Transverse colon (tissue), 4 donors: ENCODE measurements around the gene TNFAIP8L3. TPM values are rescaled to one million over a fixed set of nuclear protein-coding genes. Genes with fewer than 3 reads are reported as not detected.

ENCODE experiments used
- DNase-seq: peaks from one replicate; pipeline ENCODE4 v3.0.0-alpha.2; 2019
- H3K27ac ChIP-seq, 4 donors: fragments of 200-600 bp; sonication (generic); 2 replicates each; pipeline ENCODE4 v1.5.1; 2016 to 2018; ENCODE audit warnings: inconsistent platforms in 4 of 4
- H3K27me3 ChIP-seq: fragments of 200-600 bp; sonication (generic); 2 replicates; pipeline ENCODE4 v1.5.1; 2017; ENCODE audit warnings: inconsistent platforms
- H3K36me3 ChIP-seq, 4 donors: fragments of 200-600 bp; sonication (generic); 2 replicates each; pipeline ENCODE4 v1.5.1; 2017 to 2019; ENCODE audit warnings: inconsistent platforms in 4 of 4
- H3K4me1 ChIP-seq, 4 donors: fragments of 200-600 bp; sonication (generic); 2 replicates each; pipeline ENCODE4 v1.5.1; 2017 to 2020; ENCODE audit warnings: inconsistent platforms in 4 of 4
- H3K4me3 ChIP-seq, 4 donors: fragments of 200-600 bp; sonication (generic); 1 replicate in 1 of 4; 2 replicates in 3 of 4; pipeline versions ENCODE4 v1.5.1 to v1.6.1; 2017 to 2019; ENCODE audit warnings: inconsistent platforms in 4 of 4
- H3K9me3 ChIP-seq, 2 donors: fragments of 200-600 bp; sonication (generic); 2 replicates each; pipeline ENCODE4 v1.5.1; 2017 to 2019; ENCODE audit warnings: inconsistent platforms in 2 of 2
- CTCF ChIP-seq, 5 experiments: fragments of 200-600 bp in 3 of 5; fragments of 450-650 bp in 2 of 5; sonication (generic) in 3 of 5; IDR thresholded peaks; 1 replicate in 2 of 5; 2 replicates in 3 of 5; pipeline ENCODE4 v1.5.1; 2016 to 2017; ENCODE audit warnings: antibody characterized with exemption in 5 of 5, inconsistent platforms in 3 of 5, mild to moderate bottlenecking in 2 of 5, moderate library complexity in 1 of 5
- EP300 ChIP-seq: sonication (generic); formaldehyde crosslinking; IDR thresholded peaks from one replicate; pipeline ENCODE4 v1.6.1; 2017; ENCODE audit warnings: antibody characterized with exemption, low read depth
- POLR2A ChIP-seq: fragments of 450-650 bp; IDR thresholded peaks from one replicate; pipeline ENCODE4 v1.6.1; 2016; ENCODE audit warnings: antibody characterized with exemption, mild to moderate bottlenecking, moderate library complexity
- POLR2AphosphoS5 ChIP-seq, 3 donors: sonication (generic); formaldehyde crosslinking; IDR thresholded peaks; one replicate each; pipeline ENCODE4 v1.6.1; 2016; ENCODE audit warnings: antibody characterized with exemption in 3 of 3
- WGBS, 2 donors: methylation state at CpG; one replicate each; pipeline ENCODE4 v1.1.5; 2018; ENCODE audit warnings: low coverage in 1 of 2; 5-methylcytosine and 5-hydroxymethylcytosine counted together
- in situ Hi-C, 4 donors: fragments of 200-750 bp; cut with MboI; loops; one replicate each; pipeline versions ENCODE4 v1.15.0 to v1.15.1; 2017; ENCODE audit warnings: low sequenced_read_pairs in 3 of 4, low pct_ligation_motif_present in 1 of 4, low pct_unique_long_range_greater_than_20kb in 1 of 4
- intact Hi-C: fragments of 100-400 bp; cut with DNase I; formaldehyde crosslinking; loops from one replicate; pipeline ENCODE4 v1.15.1; 2023; ENCODE audit warnings: low total_unique reads
- total RNA-seq, 4 donors: library from RNA; depleted of rRNA; stranded (reverse); fragments of >200 nt; gene quantifications; one replicate each; pipeline ENCODE4 v1.1.0, GENCODE V29; 2016

The TNFAIP8L3 gene
- total RNA-seq, 4 donors from 2014 or later, result 6.8 to 35.5 (median 8.6) TPM

DNA sequence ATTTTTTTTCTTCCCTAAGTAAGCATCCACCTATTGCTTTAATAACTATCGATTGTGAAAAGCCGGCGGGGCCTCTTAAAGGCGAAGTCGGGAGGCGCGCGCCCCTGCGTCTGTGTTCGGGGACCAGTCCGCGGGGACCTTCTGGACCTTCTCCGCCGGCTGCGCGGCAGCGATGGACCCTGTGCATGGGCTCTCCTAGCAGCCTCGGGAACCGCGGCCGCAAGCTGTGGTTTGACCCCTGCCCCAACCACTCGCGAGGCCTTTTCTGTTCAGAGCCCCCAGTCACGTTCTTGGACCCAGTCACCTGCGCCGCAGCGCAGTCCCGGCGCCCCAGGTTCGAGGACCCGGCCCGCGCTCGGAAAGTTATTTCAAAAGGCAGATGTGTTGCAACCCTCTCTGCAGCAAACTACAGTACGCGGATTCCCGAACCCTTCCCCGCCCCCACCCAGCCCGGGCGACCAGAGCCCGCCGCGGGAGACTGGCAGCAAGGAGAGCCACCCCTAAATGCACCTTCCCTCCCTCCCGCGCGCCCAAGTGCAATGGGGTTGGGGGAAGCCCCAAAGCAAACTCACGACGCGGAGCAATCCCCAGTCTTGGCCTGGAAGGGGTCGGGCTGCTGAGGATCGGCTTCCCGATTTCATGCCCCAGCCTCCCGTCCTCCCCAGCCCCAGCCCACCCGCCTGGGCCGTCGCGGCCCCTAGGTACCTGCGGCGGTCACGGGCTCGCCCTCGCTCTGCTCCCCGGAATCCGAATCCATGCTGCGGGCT lies 684 bp downstream of the TNFAIP8L3 start:
- H3K27me3 ChIP-seq, result peaks cover 29% of the 10 kb centered on the region
- DNase-seq, result peak; percentile 29
- intact Hi-C loops, result no loop called here
- WGBS, 2 donors, result 1% methylated on average over 57 of the region's 65 CpGs; no CpG with 5 or more reads in 1 of the 2 donors
- in situ Hi-C loops, result no loop called here
- H3K4me1 ChIP-seq, result peaks cover 6 to 38% (median 13%) of the 10 kb centered on the region in 4 donors
- H3K9me3 ChIP-seq, result no peaks in the 10 kb centered on the region
- H3K27ac ChIP-seq, result peak overlapping the region; percentile 69 to 78 (median 73)
- TF ChIP-seq POLR2A (no peak), EP300 (no peak), CTCF (IDR thresholded peaks at IDR 0.05) (no peak), POLR2AphosphoS5 (IDR thresholded peaks at IDR 0.05) (no peak)
- H3K36me3 ChIP-seq, result no peaks in the 10 kb centered on the region
- peak overlapping the region; percentile 56 to 65 (median 62) for H3K4me3 ChIP-seq

- peak overlapping the region; percentile 69 to 78 (median 73) for H3K27ac ChIP-seq
- intact Hi-C loops (no loop called here), in situ Hi-C loops (no loop called here)
- H3K4me1 ChIP-seq, result peaks cover 6 to 38% (median 13%) of the 10 kb centered on the region in 4 donors
- 54% methylated on average over 18 of the region's 21 CpGs; no CpG with 5 or more reads in 1 of the 2 donors for WGBS, 2 donors
- peak overlapping the region; percentile 56 to 65 (median 62) for H3K4me3 ChIP-seq
- DNase-seq, result no peak
- TF ChIP-seq CTCF (IDR thresholded peaks at IDR 0.05) (no peak), POLR2A (no peak), POLR2AphosphoS5 (IDR thresholded peaks at IDR 0.05) (no peak), EP300 (no peak)
- H3K36me3 ChIP-seq, result no peaks in the 10 kb centered on the region
- no peaks in the 10 kb centered on the region for H3K9me3 ChIP-seq
- H3K27me3 ChIP-seq, result peaks cover 26% of the 10 kb centered on the region
Observed at GRCh38 chr15:51093488-51093838, 1.2 kb downstream of the TNFAIP8L3 start.

- intact Hi-C loops, result no loop called here
- peak overlapping the region; percentile 69 to 78 (median 73) for H3K27ac ChIP-seq
- in situ Hi-C loops, result no loop called here
- no peak for TF ChIP-seq CTCF (IDR thresholded peaks at IDR 0.05)
- no peak for TF ChIP-seq POLR2A
- TF ChIP-seq POLR2AphosphoS5 (IDR thresholded peaks at IDR 0.05), result no peak
- no peak for TF ChIP-seq EP300
- no peak for DNase-seq
- no peaks in the 10 kb centered on the region for H3K9me3 ChIP-seq
- H3K4me1 ChIP-seq, result peaks cover 6 to 30% (median 13%) of the 10 kb centered on the region in 4 donors
- peak overlapping the region in 1 of 4 donors; percentile 62 for H3K4me3 ChIP-seq
- H3K27me3 ChIP-seq, result peaks cover 26% of the 10 kb centered on the region
- WGBS, 2 donors, result 64 to 70% methylated on average over 9 to 12 of the region's 12 CpGs
- H3K36me3 ChIP-seq, result no peaks in the 10 kb centered on the region
Observed at GRCh38 chr15:51092480-51093040, 2.1 kb downstream of the TNFAIP8L3 start.

DNA sequence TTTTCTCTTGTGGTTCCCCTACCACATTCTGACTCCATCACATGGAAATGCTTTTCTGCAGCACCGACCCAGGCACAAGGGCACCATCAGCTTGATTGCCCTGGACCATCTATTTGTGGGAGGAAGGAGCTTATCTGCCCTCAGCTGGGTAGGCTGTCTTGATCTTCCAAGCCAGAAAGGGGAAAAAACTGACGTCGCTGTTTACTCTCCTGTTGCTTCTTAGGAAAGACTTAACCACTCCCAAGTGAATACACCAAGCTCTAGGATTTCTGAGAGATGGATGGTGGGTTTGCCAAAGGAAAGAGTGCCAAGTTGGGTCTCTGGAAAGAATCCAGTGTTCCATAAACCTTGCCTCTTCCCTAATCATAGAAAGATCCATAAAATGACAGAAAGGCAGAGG lies 4.0 kb downstream of the TNFAIP8L3 start:
- intact Hi-C loops, result no loop called here

More for the DNA sequence above, 4.0 kb downstream of the TNFAIP8L3 start:
- 73% methylated on average over 3 of the region's 3 CpGs; no CpG with 5 or more reads in 1 of the 2 donors for WGBS, 2 donors
- no peak for DNase-seq
- peaks cover 6 to 29% (median 13%) of the 10 kb centered on the region in 4 donors for H3K4me1 ChIP-seq
- peaks cover 24% of the 10 kb centered on the region for H3K27me3 ChIP-seq
- no peaks in the 10 kb centered on the region for H3K9me3 ChIP-seq
- TF ChIP-seq EP300 (no peak), POLR2A (no peak), POLR2AphosphoS5 (IDR thresholded peaks at IDR 0.05) (no peak), CTCF (IDR thresholded peaks at IDR 0.05) (no peak)
- H3K4me3 ChIP-seq, result no peak overlapping the region
- peak overlapping the region in 1 of 4 donors; percentile 15 for H3K27ac ChIP-seq
- in situ Hi-C loops, result no loop called here
- H3K36me3 ChIP-seq, result no peaks in the 10 kb centered on the region
